NT2/D1 (cell line): ENCODE data around the gene SCAF8.
"Not testable (repeated sequence)": the region's sequence is repeated elsewhere in the genome, so short reads cannot be mapped to it uniquely, and the experiment has no call there.

Experiments used
- DNase-seq: peaks from one replicate; pipeline ENCODE4 v3.0.0-alpha.2; 2011; ENCODE audit warnings: low read depth, low spot score
- H3K27me3 ChIP-seq: 2 replicates; pipeline ENCODE4 v1.6.0; 2011; ENCODE audit warnings: mild to moderate bottlenecking; ENCODE audit not compliant: insufficient read length, insufficient read depth
- H3K36me3 ChIP-seq: 2 replicates; pipeline ENCODE4 v1.6.1; 2011; ENCODE audit warnings: mild to moderate bottlenecking, low read length, mixed read lengths; ENCODE audit not compliant: insufficient read depth, insufficient read length
- H3K4me1 ChIP-seq: 2 replicates; pipeline ENCODE4 v1.5.1; 2011; ENCODE audit not compliant: insufficient read depth, insufficient read length
- H3K4me3 ChIP-seq: 2 replicates; pipeline ENCODE4 v1.5.1; 2011; ENCODE audit warnings: low read depth; ENCODE audit not compliant: insufficient read length
- H3K9ac ChIP-seq: 2 replicates; pipeline ENCODE4 v1.6.0; 2011; ENCODE audit warnings: low read depth; ENCODE audit not compliant: insufficient read length
- H3K9me3 ChIP-seq: 2 replicates; pipeline ENCODE4 v1.5.1; 2011; ENCODE audit warnings: mild to moderate bottlenecking, low read length; ENCODE audit not compliant: insufficient read depth
- SUZ12 ChIP-seq: IDR thresholded peaks from 2 replicates; pipeline ENCODE4 v1.6.1; 2011; ENCODE audit not compliant: insufficient read length, insufficient read depth; ENCODE audit errors: extremely low read depth
- YY1 ChIP-seq: IDR thresholded peaks from 2 replicates; pipeline ENCODE4 v1.6.1; 2011; ENCODE audit not compliant: insufficient read length, insufficient read depth
- ZNF274 ChIP-seq: IDR thresholded peaks from 2 replicates; pipeline ENCODE4 v1.6.1; 2011; ENCODE audit warnings: mild to moderate bottlenecking, low read depth, low read length

SCAF8 gene

GRCh38 chr6:154800338-154800737, 67.1 kb downstream of the SCAF8 start:
- DNase-seq, result no peak
- Histone ChIP-seq H3K4me3 (no peak overlapping the region), H3K36me3 (peaks cover 39% of the 10 kb centered on the region)

DNA sequence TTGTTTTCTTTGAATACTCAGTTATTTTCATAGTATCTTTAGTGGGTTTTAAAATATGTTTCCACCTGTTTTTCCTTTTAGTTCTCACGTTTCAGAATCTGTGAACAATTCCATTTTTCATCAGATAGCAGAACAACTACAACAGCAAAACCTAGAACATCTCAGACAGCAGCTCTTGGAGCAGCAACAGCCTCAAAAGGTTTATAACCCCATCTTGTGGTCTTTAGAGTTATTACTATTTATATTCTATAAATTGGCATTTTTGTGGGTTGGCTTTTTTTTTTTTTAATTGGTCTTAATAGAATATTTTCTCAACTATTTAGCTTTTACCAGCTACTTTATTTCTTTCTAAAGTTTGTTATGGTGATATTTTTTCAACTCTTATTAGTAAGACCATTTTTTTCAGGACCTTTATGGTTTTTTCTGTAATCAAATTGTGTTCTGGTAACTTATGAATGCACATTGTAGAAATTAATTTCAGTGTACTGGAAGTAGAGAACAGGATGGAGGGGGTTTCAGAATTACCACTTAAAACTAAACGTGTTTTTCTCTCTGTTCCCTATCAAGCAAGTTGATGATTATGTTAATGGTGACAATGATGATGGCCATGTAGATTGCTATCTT, 72.2 kb downstream of the SCAF8 start:
- H3K27me3 ChIP-seq, result no peaks in the 10 kb centered on the region
- TF ChIP-seq YY1 (no peak), ZNF274 (no peak), SUZ12 (no peak)
- H3K4me1 ChIP-seq, result no peaks in the 10 kb centered on the region
- DNase-seq, result no peak
- H3K9ac ChIP-seq, result no peak overlapping the region
- no peaks in the 10 kb centered on the region for H3K9me3 ChIP-seq
- H3K4me3 ChIP-seq, result no peak overlapping the region
- peaks cover 64% of the 10 kb centered on the region for H3K36me3 ChIP-seq

More at GRCh38 chr6:154800338-154800737, 67.1 kb downstream of the SCAF8 start:
- no peak overlapping the region for H3K9ac ChIP-seq
- H3K4me1 ChIP-seq, result no peaks in the 10 kb centered on the region
- H3K27me3 ChIP-seq, result no peaks in the 10 kb centered on the region
- TF ChIP-seq ZNF274, result no peak
- no peak for TF ChIP-seq SUZ12
- TF ChIP-seq YY1, result no peak
- no peaks in the 10 kb centered on the region for H3K9me3 ChIP-seq

DNA sequence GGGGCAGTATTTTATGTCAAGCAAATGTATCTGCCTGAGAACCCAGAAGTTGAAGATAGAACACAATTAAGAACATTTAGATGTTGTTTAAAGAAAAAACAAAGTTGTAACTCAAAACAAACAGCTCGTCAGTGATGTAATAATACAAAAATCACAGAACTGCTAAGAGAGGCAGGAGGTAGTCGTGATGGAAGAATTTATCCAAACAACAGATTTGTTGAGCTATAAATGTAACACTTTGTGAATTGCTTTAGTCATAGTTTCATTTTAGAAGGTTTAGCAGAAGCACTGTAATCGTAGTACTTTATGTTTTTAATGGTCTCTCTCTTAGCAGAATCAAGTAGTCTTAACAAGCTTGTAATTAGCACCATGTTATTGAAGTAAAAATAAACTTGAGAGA, 73.6 kb downstream of the SCAF8 start:
- Histone ChIP-seq H3K36me3 (peaks cover 65% of the 10 kb centered on the region), H3K9me3 (no peaks in the 10 kb centered on the region), H3K4me1 (no peaks in the 10 kb centered on the region), H3K9ac (no peak overlapping the region), H3K27me3 (no peaks in the 10 kb centered on the region), H3K4me3 (no peak overlapping the region)
- DNase-seq, result no peak
- TF ChIP-seq YY1, result no peak
- TF ChIP-seq ZNF274, result no peak
- no peak for TF ChIP-seq SUZ12

DNA sequence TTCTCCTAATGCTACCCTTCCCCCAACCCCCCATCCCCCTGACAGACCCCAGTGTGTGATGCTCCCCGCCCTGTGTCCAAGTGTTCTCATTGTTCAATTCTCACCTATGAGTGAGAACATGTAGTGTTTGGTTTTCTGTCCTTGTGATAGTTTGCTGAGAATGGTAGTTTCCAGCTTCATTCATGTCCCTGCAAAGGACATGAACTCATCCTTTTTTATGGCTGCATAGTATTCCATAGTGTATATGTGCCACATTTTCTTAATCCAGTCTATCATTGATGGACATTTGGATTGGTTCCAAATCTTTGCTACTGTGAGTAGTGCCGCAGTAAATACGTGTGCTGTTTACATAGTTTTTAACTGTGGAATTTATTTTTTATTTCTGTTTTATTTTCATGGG, 78.4 kb downstream of the SCAF8 start:
- not testable (repeated sequence) for H3K4me1 ChIP-seq, H3K27me3 ChIP-seq, H3K9ac ChIP-seq, DNase-seq, H3K4me3 ChIP-seq, H3K9me3 ChIP-seq
- peaks cover 71% of the 10 kb centered on the region for H3K36me3 ChIP-seq

GRCh38 chr6:154814063-154814462, 80.8 kb downstream of the SCAF8 start:
- Histone ChIP-seq H3K9me3 (no peaks in the 10 kb centered on the region), H3K4me3 (no peak overlapping the region), H3K36me3 (peaks cover 72% of the 10 kb centered on the region), H3K27me3 (no peaks in the 10 kb centered on the region), H3K9ac (no peak overlapping the region), H3K4me1 (no peaks in the 10 kb centered on the region)
- DNase-seq, result no peak
- TF ChIP-seq YY1 (no peak), ZNF274 (no peak), SUZ12 (no peak)

- Histone ChIP-seq H3K4me1 (no peaks in the 10 kb centered on the region), H3K4me3 (no peak overlapping the region), H3K27me3 (no peaks in the 10 kb centered on the region), H3K9me3 (no peaks in the 10 kb centered on the region), H3K9ac (no peak overlapping the region), H3K36me3 (peaks cover 73% of the 10 kb centered on the region)
- no peak for DNase-seq
- TF ChIP-seq SUZ12, result no peak
Measured at GRCh38 chr6:154815938-154816820, 83.0 kb downstream of the SCAF8 start.

DNA sequence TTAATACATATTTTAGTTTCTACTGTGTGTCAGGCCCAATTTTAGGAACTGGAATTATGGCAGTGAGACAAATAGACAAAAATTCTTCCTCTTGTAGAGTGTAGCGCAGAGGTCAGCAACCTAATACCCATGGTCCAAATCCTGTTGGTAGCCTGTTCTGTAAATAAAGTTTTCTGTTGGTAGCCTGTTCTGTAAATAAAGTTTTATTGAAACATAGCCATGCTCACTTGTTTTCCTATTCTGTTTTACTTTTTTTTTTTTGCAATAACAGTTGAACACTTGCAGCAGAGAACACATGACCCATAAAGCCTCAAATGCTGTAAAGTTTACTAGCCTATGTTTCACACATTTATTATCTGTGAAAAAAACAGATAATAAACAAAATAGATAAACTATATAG, 87.9 kb downstream of the SCAF8 start:
- H3K4me1 ChIP-seq, result no peaks in the 10 kb centered on the region
- no peak overlapping the region for H3K4me3 ChIP-seq
- H3K9ac ChIP-seq, result no peak overlapping the region
- peaks cover 85% of the 10 kb centered on the region for H3K36me3 ChIP-seq
- no peak for DNase-seq
- no peaks in the 10 kb centered on the region for H3K27me3 ChIP-seq
- TF ChIP-seq ZNF274, result no peak
- TF ChIP-seq SUZ12, result no peak
- TF ChIP-seq YY1, result no peak
- H3K9me3 ChIP-seq, result no peaks in the 10 kb centered on the region
